KOPT-K1 (cell line): ENCODE data around the gene LRIG1.

Experiments
- H3K27ac ChIP-seq: fragments of 200-600 bp; sonication (generic); 2 replicates; pipeline ENCODE4 v1.5.1; 2016; ENCODE audit warnings: antibody characterized with exemption, mild to moderate bottlenecking, low read depth, low read length; ENCODE audit not compliant: poor library complexity, severe bottlenecking
- H3K36me3 ChIP-seq: fragments of 200-600 bp; sonication (generic); 2 replicates; pipeline ENCODE4 v1.5.1; 2017; ENCODE audit warnings: antibody characterized with exemption, mild to moderate bottlenecking, low read length, moderate library complexity; ENCODE audit not compliant: insufficient read depth
- H3K9me3 ChIP-seq: fragments of 200-600 bp; sonication (generic); 2 replicates; pipeline ENCODE4 v1.5.1; 2017; ENCODE audit warnings: antibody characterized with exemption, low read length, mild to moderate bottlenecking; ENCODE audit not compliant: insufficient read depth, poor library complexity, severe bottlenecking

Gene LRIG1

DNA sequence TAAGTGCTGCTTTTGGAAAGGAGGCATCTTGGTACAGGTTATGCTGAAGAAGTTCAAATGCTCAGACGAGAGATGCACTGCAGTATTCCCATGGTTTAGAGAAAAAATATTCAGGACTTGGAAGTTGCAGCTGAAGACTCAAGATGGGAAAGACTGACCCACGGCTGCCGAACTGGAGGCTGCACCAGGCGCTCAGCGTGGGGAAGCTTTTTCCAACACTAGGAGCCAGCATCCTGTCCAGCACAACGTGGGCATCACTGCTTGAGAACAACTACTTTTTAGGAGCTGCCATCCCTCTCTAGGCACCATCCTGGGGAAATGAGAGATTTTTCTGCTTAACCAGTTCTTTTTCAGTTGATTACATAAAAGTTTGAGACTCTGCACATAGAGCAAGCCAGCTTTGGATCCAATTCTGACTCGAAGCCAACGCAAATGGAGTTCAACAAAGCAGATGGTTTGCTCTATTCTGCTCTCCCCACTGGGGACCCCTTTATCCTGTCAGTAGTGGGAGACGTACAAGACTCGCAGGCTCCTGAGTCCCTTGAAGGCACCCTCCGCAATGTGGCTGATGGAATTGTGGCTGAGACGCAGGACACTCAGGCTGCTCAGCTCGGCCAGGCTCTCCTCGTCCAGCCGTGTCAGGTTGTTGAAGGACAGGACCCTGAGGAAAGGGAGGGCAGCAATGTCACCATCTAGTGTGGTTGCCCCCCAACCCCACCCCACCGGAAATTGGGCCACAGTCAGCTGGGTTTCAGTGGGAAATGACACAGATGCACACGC, 93.8 kb downstream of the LRIG1 start:
- Histone ChIP-seq H3K27ac (no peak overlapping the region), H3K36me3 (no peaks in the 10 kb centered on the region), H3K9me3 (no peaks in the 10 kb centered on the region)

DNA sequence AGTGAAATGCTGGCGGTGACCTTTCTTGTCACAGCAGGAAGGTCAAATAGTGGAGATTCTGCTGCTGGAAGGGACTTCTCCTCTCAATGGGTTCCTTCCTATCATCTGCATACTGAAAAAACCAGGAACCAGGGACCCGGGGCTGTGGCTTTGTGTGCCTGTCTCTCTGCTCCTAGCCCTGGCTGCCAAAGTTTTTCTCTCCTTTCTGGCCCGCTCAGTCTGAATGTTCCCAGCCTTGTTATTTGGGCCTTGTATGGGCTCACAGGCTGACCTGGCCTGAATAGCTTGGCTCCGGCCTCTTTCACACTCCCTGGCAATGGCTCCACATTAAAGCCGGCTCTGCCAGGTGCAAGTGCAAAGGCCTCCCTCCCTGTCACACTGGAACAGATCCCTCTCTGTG, 94.7 kb downstream of the LRIG1 start:
- no peaks in the 10 kb centered on the region for H3K36me3 ChIP-seq
- H3K27ac ChIP-seq = no peak overlapping the region
- H3K9me3 ChIP-seq = no peaks in the 10 kb centered on the region

DNA sequence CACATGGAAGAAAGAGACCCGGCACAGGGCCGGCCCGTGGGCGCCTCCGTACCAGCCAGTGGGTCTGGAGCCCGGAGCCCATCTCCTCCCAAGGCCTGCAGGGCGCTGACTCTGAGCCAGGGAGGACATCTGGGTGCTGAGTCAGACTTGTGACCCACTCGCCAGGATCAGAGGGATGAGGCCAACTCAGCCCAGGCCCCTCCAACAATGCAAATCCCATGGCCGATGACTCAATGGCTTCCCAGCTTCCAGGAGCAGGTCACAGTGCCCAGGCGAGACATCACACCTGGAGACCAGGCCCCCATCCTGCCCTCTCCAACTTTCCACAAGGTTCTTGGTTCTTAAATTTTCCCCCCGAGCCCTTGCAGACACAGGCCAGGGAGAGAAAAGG, 95.1 kb downstream of the LRIG1 start:
- H3K9me3 ChIP-seq = no peaks in the 10 kb centered on the region
- no peaks in the 10 kb centered on the region for H3K36me3 ChIP-seq
- no peak overlapping the region for H3K27ac ChIP-seq

DNA sequence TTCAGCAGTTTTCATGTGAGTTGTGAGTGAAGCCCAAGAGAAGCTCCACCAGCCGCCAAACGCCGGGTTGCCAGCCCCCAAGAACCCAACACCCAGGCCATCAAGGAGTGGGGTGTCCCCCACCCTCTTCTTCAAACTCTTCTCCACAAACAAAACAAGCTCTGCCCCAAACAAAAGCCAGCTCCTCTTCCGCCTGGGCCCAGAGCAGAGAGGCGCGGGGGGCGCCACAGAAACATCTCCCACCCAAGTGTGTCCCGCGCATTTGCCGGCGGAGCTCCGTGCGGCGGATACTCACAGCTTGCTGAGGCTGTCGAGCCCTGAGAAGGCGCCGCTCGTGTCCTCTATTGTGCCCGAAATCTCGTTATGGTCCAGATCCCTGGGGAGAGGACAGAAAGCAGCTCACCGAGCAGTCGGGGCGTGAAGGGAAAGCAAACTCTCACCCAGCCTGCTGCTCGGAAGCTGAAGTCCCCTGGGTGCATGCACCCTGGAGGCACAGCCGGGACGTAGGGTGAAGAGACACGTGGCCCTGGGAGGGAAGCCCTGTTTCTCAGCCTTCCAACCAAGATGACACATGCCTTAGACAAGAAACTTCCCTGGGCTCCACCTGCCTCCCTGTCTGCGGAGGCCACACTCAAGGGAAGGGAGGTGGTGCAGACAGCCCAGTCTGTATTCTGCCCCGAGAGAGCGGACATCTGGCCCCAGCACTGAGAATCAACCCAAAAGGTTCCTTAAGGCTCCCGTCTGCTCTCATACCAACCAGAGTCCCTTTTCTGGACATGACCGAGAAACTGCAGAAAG, 95.7 kb downstream of the LRIG1 start:
- Histone ChIP-seq H3K9me3 (no peaks in the 10 kb centered on the region), H3K27ac (no peak overlapping the region), H3K36me3 (no peaks in the 10 kb centered on the region)

DNA sequence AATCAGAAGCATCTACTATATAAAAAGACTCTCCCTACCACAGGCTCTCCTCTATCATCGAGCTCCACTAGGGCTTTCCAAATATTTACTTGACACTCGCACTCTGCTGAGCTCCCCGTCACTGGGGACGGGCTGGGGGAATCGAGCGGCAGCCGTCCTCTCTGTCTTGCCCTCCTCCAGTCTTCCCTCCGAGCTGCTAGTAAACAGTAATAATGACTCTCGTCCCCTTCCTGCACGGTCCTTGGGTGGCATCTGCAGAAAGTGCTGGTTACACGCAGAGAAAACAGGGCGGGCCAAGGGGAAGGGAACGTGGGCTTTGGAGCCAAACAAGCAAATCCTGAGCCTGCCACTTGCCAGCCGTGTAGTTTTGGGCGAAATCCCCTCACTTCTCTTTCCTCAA, 96.6 kb downstream of the LRIG1 start:
- Histone ChIP-seq H3K9me3 (no peaks in the 10 kb centered on the region), H3K36me3 (no peaks in the 10 kb centered on the region), H3K27ac (no peak overlapping the region)

DNA sequence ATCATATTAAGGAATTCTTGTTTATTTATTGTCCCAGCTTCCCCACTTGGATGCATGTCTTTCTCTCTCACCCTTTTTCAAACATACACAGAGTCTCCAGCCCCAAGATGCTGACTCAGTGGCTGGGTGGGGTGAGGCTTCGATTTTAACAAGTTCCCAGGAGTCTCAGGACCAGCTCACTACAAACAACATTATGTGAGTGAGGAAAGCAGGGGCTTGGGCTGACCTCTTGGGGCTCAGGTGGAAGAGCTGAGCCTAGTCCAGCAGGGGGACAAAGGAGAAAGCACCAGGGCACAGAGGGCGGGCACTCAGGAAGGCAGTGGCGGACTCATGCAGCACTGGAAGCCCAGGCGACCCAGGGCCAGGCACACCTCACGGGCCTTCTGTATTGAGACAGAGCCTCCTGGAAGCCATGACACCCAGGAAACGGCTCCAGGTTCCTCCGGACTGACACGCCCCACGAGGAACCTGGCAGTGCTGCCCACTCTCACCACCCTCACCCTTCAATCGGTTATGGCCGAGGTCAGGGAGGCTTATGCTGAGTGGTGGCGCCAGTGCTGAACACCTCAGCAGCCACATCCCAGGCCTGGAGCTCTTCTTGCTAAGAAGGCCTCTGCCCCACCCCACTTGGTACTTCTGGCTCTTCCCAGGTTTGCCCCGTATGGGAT, 97.4 kb downstream of the LRIG1 start:
- Histone ChIP-seq H3K27ac (no peak overlapping the region), H3K36me3 (no peaks in the 10 kb centered on the region), H3K9me3 (no peaks in the 10 kb centered on the region)

DNA sequence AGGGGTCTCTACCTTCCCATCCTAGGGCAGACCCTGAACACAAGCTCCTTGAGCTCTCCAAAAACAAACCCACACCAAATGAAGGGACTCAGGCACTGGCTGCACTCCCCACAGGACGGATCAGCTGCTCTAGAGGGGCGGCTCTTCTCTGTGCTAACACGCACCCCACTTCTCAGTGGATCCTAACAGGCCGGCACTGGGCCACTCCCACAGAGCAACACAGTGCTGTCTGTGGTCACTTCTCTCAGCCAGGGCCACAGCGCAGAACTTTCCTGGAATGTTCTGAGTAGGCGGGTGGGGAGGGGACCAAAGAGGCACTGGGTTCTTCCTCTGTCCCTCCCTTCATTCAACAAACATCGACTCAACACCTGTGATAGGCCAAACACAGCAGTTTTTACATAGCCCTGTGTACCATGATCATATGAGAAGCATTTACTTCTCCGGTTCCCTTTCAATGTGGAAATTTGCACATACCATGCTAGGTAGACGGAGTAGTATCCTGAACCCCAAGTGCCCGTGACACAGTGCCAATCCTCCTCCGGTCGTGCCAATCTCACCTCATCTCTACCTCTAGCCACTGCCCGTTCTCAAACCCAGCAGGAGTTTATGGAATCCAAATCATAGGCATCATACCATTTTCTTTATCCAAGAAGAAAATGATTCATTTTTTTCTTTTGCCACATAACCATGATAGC, 98.1 kb downstream of the LRIG1 start:
- no peaks in the 10 kb centered on the region for H3K36me3 ChIP-seq
- no peak overlapping the region for H3K27ac ChIP-seq
- no peaks in the 10 kb centered on the region for H3K9me3 ChIP-seq

DNA sequence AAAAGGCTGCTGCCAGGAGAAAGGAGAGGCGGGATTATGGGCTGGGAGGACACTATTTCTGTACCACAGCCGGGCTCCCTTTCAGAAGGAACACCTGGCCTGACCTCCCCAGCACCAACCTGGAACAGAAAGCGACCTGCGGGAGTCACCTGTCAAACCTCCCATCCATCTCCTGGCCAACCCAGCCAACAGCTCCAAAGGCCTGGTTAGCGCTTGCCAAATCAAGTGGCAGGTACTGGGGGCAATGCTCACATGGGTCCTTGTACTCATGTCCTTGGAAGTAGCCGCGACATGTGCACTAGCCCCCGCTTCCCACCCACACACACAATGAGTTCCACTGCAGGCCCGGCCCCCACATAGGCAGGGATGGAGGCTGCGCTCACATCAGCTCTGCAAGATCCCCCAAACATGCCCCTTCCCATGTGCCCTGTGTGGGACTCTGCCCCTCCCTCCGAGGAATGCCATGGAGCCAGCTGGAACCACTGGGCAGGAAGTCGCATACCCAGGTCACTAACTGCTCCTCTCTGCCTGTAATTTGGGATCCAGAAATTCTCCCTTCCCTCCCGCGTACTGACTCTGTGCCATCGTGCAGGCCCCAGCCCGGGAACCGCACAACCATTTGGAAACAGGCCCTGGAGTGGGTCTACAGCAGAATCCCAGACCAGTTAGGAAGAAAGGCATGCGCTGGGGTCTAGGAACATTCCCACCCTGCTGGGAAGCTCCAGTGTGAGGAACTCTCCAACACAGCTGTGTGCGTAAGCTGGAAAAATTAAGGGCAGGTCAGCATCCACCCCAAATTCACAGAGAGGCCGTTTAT, 98.9 kb downstream of the LRIG1 start:
- no peaks in the 10 kb centered on the region for H3K9me3 ChIP-seq
- no peak overlapping the region for H3K27ac ChIP-seq
- no peaks in the 10 kb centered on the region for H3K36me3 ChIP-seq

DNA sequence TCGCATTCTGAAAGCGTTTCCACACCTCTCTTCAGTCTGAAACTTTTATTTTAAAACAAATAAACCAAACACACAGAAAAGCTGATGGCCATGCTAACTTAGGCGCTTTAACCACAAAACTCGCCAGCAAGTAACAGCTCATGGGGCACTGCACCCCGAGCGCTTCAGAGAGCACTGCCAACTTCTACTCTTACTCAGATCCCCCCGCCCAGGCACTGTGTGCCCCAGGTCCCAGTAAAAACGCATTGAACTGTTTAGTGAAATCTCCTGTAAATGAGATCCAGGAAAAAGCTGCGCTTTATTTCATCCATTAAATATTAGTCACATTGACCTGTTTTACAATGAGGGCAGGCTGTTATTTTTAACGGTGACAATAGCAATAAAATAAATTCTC, 99.7 kb downstream of the LRIG1 start:
- Histone ChIP-seq H3K36me3 (no peaks in the 10 kb centered on the region), H3K27ac (no peak overlapping the region), H3K9me3 (no peaks in the 10 kb centered on the region)

DNA sequence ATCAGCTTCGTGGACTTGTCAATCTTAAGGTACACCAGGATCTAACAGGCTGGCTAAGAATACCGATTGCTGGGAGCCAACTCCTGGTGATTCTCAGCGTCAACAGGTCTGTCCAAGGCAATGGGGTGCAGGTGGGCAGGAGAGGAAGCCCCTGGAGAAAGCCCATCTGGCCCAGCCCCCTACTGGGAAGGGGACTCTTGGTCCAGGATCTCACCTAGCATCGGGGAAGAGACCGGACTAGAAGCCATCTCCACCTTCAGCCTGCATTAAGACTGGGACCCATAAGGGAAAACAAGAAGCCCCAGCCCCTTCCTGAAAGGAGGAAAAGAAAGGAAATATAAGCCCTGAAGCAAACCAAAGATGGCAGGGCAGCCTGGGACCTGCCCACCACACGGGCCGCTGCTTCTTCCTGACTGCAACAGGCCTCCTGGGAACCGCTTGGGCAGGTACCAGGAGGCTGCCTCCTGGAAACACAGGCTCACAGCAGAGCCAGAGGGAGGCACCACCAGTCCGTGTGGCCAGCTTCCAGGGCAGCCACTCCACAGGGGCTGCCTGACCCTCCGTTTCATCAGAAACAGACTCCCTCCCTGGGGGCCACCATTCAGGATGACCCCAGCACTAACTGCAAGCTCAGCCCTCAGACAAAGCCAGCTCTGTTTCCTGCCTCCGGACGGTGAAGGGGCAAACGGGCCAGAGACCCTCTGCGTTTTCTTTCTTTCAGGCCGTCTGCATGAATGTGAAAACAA, 100.2 kb downstream of the LRIG1 start:
- no peaks in the 10 kb centered on the region for H3K36me3 ChIP-seq
- no peaks in the 10 kb centered on the region for H3K9me3 ChIP-seq
- no peak overlapping the region for H3K27ac ChIP-seq

DNA sequence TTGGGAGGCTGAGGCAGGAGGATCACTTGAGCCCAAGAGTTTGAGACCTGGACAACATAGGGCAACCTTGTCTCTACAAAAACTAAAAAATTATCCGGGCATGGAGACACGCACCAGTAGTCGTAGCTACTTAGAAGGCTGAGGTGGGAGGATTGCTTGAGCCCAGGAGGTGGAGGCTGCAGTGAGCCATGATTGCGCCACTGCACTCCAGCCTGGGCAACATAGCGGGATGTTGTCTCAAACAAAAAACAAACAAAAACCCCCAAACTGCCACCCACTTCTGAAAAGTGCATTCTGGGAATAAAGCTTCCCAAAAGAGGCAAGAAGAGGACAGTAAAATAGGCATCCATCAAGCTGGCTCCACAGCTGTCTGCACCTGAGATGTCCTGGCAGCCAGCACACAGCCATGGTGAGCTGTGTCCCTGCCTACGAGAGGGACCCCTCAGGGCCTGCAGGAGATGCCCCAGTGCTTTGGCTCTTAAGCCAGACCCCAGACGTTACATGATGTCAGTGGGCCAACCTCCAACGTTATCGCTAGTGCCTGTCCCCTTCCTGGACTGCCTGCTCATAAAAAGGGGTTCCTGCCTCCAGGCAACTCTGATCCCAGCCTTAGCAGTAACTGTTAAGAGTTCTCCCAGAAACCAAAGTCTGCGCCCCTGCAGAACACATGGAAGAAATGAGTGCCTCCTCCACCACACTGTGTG, 101.1 kb downstream of the LRIG1 start:
- no peaks in the 10 kb centered on the region for H3K9me3 ChIP-seq
- H3K27ac ChIP-seq = no peak overlapping the region
- no peaks in the 10 kb centered on the region for H3K36me3 ChIP-seq

DNA sequence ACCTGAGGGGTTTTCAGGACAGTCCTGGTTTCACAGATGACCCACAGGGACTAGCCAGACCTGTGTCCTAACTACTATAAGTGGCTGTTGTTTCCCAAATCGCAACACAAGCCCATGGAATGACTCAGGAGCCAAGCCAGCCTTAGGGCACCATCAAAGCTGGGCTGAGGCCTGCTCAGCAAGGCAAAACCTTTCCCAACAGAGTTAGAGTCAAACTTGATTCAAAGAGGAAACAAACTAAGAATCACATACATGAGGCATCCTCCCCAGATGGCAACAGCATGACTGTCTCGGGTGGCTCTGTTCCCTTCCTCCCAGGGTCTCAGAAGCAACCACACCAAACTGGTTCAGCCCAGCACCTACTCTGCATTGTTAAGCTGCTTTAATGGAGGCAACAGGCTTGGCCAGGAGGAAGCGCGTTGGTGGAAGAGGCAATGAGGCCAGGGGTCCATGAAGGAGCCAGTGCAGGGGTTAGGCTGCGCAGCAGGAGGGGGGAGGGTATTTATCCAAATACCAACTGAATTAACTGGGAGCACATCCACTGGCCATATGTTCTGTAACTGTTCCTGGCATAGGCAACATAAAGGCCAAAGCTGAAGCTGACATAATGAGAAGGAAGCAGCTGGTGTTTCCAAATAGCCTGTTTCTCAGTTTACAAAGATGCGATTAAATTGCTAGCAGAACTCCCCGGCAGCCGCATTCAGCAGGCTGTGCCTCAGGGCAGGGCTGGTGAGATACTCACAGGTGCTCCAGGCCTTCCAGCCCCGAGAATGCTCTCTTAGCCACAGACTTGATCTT, 102.4 kb downstream of the LRIG1 start:
- Histone ChIP-seq H3K9me3 (no peaks in the 10 kb centered on the region), H3K27ac (no peak overlapping the region), H3K36me3 (no peaks in the 10 kb centered on the region)

DNA sequence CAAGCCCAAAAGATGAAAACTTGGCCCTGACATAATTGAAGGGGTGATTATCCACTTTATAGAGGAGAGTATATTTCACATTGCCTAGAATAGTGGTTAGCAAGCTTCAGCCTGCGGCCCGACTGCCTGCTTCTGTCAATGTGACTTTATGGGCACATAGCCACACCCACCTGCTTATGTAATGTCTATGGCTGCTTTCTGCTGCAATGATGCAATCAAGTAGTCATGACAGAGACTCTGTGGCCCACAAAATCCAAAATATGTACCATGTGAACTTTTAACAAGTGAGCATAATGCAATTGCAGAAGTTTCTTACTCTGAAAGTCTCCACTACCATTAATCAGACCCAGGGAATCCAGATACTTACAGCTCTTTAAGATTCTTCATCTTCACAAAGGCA, 103.1 kb downstream of the LRIG1 start:
- Histone ChIP-seq H3K27ac (no peak overlapping the region), H3K36me3 (no peaks in the 10 kb centered on the region), H3K9me3 (no peaks in the 10 kb centered on the region)
